ENCODE data around the gene NPVF. TPM values are rescaled to one million over a fixed set of nuclear protein-coding genes. Genes with fewer than 3 reads are reported as not detected.

Gene NPVF
- total RNA-seq, 3 donors from 2014 or later (not counting 1 experiment from before 2014, with no cell fraction given), result not detected

DNA sequence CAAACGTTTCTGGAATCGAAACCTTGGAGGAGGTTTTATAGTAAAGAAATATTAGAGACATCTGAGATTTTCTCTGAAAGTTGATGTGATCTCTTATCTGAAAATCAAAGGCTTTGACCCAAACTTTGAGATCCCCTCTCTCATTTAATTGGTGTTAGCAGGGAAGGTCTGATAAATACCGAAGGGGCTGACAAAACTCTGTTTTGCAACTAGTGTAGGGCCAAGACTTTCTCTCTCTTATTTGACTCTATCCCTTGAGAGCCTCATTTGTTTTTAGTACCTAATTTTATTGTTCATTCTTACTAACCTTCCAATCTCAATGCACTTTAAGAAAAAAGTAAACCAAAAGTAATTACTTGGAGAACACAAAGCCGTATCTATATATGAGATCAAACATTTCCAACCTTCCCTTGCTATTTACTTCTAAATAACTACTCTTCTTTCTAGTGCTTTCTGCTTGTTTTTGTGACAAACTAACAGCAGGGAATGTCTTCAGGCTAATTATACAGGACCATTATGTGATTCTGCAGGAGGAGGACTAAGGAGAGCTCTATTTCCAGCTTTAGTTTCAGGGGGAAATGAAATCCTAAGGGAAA, 33.4 kb upstream of the NPVF start:
- TF ChIP-seq, protein P1, sequence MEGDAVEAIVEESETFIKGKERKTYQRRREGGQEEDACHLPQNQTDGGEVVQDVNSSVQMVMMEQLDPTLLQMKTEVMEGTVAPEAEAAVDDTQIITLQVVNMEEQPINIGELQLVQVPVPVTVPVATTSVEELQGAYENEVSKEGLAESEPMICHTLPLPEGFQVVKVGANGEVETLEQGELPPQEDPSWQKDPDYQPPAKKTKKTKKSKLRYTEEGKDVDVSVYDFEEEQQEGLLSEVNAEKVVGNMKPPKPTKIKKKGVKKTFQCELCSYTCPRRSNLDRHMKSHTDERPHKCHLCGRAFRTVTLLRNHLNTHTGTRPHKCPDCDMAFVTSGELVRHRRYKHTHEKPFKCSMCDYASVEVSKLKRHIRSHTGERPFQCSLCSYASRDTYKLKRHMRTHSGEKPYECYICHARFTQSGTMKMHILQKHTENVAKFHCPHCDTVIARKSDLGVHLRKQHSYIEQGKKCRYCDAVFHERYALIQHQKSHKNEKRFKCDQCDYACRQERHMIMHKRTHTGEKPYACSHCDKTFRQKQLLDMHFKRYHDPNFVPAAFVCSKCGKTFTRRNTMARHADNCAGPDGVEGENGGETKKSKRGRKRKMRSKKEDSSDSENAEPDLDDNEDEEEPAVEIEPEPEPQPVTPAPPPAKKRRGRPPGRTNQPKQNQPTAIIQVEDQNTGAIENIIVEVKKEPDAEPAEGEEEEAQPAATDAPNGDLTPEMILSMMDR (IDR thresholded peaks at IDR 0.05), result no peak
- H3K36me3 ChIP-seq (ENCODE audit: control insufficient read depth, insufficient read depth, low read length), result no peaks in the 10 kb centered on the region
- intact Hi-C loops (cut with micrococcal nuclease), result loop anchor here (5.0 kb wide), 2 partner anchors 126 to 591 kb away; no protein-coding TSS in a partner anchor
- ATAC-seq (no peak), DNase-seq (no peak)
- Mint-ChIP-seq H3K9me3 (no peaks in the 10 kb centered on the region), H3K4me1 (peaks cover 16 to 19% of the 10 kb centered on the region in 2 donors), H3K4me3 (peak overlapping the region; percentile 41), H3K36me3 (no peaks in the 10 kb centered on the region), H3K27me3 (ENCODE audit: low read depth in 2 of 2) (peaks cover 13 to 22% of the 10 kb centered on the region in 2 donors), H3K27ac (peak overlapping the region in 1 of 2 donors; percentile 7)
- H3K27ac ChIP-seq (ENCODE audit: low read length), result no peak overlapping the region
- no peaks in the 10 kb centered on the region for H3K9me3 ChIP-seq (ENCODE audit: control insufficient read depth, insufficient read depth, low read length)
- H3K4me3 ChIP-seq (ENCODE audit: low read length), result no peak overlapping the region
- WGBS (ENCODE audit: insufficient coverage), result 69% methylated on average over 4 of the region's 4 CpGs
- peaks cover 5% of the 10 kb centered on the region for H3K27me3 ChIP-seq (ENCODE audit: control insufficient read depth, insufficient read depth, low read length)
- H3K4me1 ChIP-seq (ENCODE audit: control insufficient read depth, insufficient read depth, low read length), result no peaks in the 10 kb centered on the region

DNA sequence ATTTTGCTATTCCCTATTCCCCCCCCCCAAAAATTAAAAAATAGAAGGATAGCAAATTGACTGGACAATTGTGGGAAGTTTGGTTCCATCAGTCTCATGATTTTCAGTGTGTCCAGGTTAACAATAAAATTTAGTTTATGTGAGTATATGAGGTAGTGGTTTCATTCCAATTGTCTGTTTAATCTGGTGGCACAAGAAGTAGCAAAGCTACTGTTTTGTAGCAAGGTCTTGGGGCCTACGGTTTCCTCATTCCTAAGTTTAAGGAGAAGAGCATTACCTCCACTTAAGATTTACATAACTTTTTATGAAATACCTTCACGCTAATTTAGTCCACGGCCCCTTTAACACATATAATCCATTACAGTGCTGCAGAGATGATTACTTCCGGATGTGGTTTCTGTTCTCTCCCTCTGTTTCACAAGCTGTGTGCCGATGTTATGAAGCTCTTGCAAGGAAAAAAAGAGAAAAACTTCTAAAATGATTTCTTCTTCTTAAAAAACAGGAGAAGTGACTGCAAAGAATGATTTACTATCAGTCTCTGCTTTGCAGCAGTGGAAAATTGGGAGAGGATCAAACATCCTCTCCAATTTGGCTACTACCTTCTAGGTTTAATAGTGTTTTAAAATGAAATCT, 32.7 kb upstream of the NPVF start:
- peaks cover 3% of the 10 kb centered on the region for H3K27me3 ChIP-seq (ENCODE audit: control insufficient read depth, insufficient read depth, low read length)
- peak overlapping the region; percentile 41 for H3K4me3 Mint-ChIP-seq
- no peaks in the 10 kb centered on the region for H3K36me3 Mint-ChIP-seq
- TF ChIP-seq, protein P1 (IDR thresholded peaks at IDR 0.05), result no peak
- H3K4me1 ChIP-seq (ENCODE audit: control insufficient read depth, insufficient read depth, low read length), result no peaks in the 10 kb centered on the region
- intact Hi-C loops (cut with micrococcal nuclease), result loop anchor here (5.0 kb wide), 2 partner anchors 126 to 591 kb away; no protein-coding TSS in a partner anchor
- peak in 1 of 2 donors; percentile 67 for DNase-seq
- no peak overlapping the region for H3K27ac ChIP-seq (ENCODE audit: low read length)
- peak in 2 of 3 donors; percentile 76 to 79 for ATAC-seq
- no peak overlapping the region for H3K4me3 ChIP-seq (ENCODE audit: low read length)
- WGBS (ENCODE audit: insufficient coverage), result 6% methylated on average over 4 of the region's 5 CpGs
- no peaks in the 10 kb centered on the region for H3K9me3 Mint-ChIP-seq
- no peaks in the 10 kb centered on the region for H3K36me3 ChIP-seq (ENCODE audit: control insufficient read depth, insufficient read depth, low read length)
- H3K9me3 ChIP-seq (ENCODE audit: control insufficient read depth, insufficient read depth, low read length), result no peaks in the 10 kb centered on the region
- peaks cover 13 to 22% of the 10 kb centered on the region in 2 donors for H3K27me3 Mint-ChIP-seq (ENCODE audit: low read depth in 2 of 2)
- no peak overlapping the region for H3K27ac Mint-ChIP-seq
- H3K4me1 Mint-ChIP-seq, result peaks cover 16 to 19% of the 10 kb centered on the region in 2 donors

DNA sequence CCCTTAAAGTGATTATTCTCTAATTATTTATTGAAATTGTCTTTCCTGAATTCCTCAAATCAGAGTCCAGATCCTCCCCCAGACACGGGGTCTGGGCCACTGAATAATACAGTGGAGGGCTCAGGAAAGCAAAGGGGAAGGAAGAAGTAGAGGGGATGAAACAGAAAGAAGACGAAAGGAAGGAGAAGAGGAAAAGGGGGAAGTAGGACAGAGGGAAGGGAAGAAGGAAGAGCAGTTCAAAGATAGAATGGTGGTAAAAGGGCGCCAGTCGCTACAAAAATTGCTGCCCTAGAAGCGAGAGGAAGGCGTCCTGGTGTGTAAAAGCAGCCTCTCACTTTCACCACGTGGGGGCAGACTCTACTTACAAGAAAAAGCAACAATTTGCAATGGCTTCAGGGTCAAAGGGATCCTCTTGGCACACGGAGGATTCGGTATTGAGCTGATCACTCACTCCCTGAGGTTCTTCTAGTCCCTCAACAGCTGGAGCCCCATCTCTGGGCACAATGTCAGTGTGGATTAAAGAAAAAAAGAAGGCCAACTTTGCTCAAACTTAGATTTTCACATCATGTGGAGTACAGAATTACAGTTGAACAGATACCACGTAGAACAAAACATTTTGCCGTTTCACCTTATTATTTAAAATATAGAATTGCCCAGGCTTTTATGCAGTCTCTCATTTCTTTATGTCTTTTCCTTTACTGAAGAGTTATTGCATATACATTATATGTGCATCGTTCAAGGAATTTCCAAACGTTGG, 31.4 kb upstream of the NPVF start:
- DNase-seq (peak; percentile 33 to 86), ATAC-seq (peak; percentile 60 to 80 (median 78))
- Mint-ChIP-seq H3K27me3 (ENCODE audit: low read depth in 2 of 2) (peaks cover 13 to 19% of the 10 kb centered on the region in 2 donors), H3K4me3 (no peak overlapping the region), H3K9me3 (no peaks in the 10 kb centered on the region), H3K4me1 (peaks cover 16 to 19% of the 10 kb centered on the region in 2 donors), H3K36me3 (no peaks in the 10 kb centered on the region), H3K27ac (no peak overlapping the region)
- no peaks in the 10 kb centered on the region for H3K4me1 ChIP-seq (ENCODE audit: control insufficient read depth, insufficient read depth, low read length)
- TF ChIP-seq, protein P1 (IDR thresholded peaks at IDR 0.05), result peak; percentile 67
- H3K9me3 ChIP-seq (ENCODE audit: control insufficient read depth, insufficient read depth, low read length), result no peaks in the 10 kb centered on the region
- WGBS (ENCODE audit: insufficient coverage), result 8% methylated on average over 9 of the region's 13 CpGs
- H3K4me3 ChIP-seq (ENCODE audit: low read length), result no peak overlapping the region
- H3K27ac ChIP-seq (ENCODE audit: low read length), result no peak overlapping the region
- H3K27me3 ChIP-seq (ENCODE audit: control insufficient read depth, insufficient read depth, low read length), result no peaks in the 10 kb centered on the region
- intact Hi-C loops (cut with micrococcal nuclease), result loop anchor here (1.0 to 5.0 kb wide), 3 partner anchors 128 to 593 kb away; no protein-coding TSS in a partner anchor
- no peaks in the 10 kb centered on the region for H3K36me3 ChIP-seq (ENCODE audit: control insufficient read depth, insufficient read depth, low read length)
